ENCODE results near the gene TNFRSF9. TPM values are rescaled to one million over a fixed set of nuclear protein-coding genes. Genes with fewer than 3 reads are reported as not detected.

The TNFRSF9 gene
- total and polyA plus RNA-seq, 2 donors (not counting 3 experiments of a cell fraction or from before 2014, with no cell fraction given) = 0.15 to 0.22 TPM

DNA sequence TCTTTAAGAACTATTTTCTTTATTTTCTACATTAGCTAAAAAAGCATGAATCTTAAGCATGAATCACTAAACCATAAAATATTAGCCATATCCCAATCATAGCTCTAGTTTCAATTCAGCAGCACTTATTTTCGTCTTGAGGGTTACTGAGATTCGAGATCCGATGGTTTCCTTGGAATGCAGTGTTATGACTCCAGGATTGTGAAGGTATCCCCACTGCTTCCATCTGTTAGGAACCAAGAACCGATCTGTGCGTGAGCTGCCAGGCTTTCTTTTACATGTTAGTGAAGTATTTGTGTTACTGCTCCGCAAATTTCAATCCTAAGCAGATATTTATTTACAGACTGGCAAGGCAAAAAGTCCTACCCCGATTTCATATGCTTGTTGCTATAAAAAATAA is 18.8 kb downstream of the TNFRSF9 start:
- no peak overlapping the region for H3K4me2 ChIP-seq (ENCODE audit: insufficient read depth, low read length)

More for the DNA sequence above, 18.8 kb downstream of the TNFRSF9 start:
- no peak for FAIRE-seq
- H3K9ac ChIP-seq (replicated peaks; ENCODE audit: extremely low read depth, insufficient read depth, low read length) = no peak overlapping the region
- H3K27me3 ChIP-seq (ENCODE audit: control insufficient read depth in 2 of 2, insufficient read depth in 2 of 2, low read length in 2 of 2) = peaks cover 2 to 4% of the 10 kb centered on the region in 2 experiments
- H3K9me3 ChIP-seq (replicated peaks; ENCODE audit: control insufficient read depth, insufficient read depth, low read length) = no peaks in the 10 kb centered on the region
- DNase-seq (ENCODE audit: low read depth, low spot score) = no peak
- ChIA-PET POLR2A (no interaction called here), CTCF (interaction anchor here (1.3 kb wide), 1 partner anchor 18 kb away, joined by 4 read pairs; the partner anchor contains the start of gene TNFRSF9)
- H4K20me1 ChIP-seq (replicated peaks; ENCODE audit: control insufficient read depth, extremely low read depth, insufficient read depth, low read length) = no peaks in the 10 kb centered on the region
- H3K79me2 ChIP-seq (ENCODE audit: control insufficient read depth, insufficient read depth, low read length) = no peaks in the 10 kb centered on the region
- H3K4me3 ChIP-seq (replicated peaks in 1 of 3; ENCODE audit: insufficient read depth in 1 of 3, low read depth in 1 of 3, low read length in 3 of 3) = no peak overlapping the region
- no TSS peak for BruUV-seq (replicated peaks)
- no peak overlapping the region for H3K27ac ChIP-seq (ENCODE audit: insufficient read depth, low read depth, low read length)
- H3K4me1 ChIP-seq (ENCODE audit: control insufficient read depth, extremely low read depth, insufficient read depth, low read length) = peaks cover 2% of the 10 kb centered on the region
- intact Hi-C loops (cut with micrococcal nuclease) = no loop called here
- TF ChIP-seq FOS (IDR thresholded peaks at IDR 0.05; ENCODE audit: borderline replicate concordance, insufficient read depth, low read length) = no peak
- TF ChIP-seq JUN (IDR thresholded peaks at IDR 0.05; ENCODE audit: borderline replicate concordance, insufficient read depth, insufficient read length, low read depth) = no peak
- TF ChIP-seq, protein P1, sequence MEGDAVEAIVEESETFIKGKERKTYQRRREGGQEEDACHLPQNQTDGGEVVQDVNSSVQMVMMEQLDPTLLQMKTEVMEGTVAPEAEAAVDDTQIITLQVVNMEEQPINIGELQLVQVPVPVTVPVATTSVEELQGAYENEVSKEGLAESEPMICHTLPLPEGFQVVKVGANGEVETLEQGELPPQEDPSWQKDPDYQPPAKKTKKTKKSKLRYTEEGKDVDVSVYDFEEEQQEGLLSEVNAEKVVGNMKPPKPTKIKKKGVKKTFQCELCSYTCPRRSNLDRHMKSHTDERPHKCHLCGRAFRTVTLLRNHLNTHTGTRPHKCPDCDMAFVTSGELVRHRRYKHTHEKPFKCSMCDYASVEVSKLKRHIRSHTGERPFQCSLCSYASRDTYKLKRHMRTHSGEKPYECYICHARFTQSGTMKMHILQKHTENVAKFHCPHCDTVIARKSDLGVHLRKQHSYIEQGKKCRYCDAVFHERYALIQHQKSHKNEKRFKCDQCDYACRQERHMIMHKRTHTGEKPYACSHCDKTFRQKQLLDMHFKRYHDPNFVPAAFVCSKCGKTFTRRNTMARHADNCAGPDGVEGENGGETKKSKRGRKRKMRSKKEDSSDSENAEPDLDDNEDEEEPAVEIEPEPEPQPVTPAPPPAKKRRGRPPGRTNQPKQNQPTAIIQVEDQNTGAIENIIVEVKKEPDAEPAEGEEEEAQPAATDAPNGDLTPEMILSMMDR (IDR thresholded peaks at IDR 0.05; ENCODE audit: extremely low read depth in 1 of 2, insufficient read depth in 1 of 2, low read depth in 1 of 2, low read length in 2 of 2) = no peak
- TF ChIP-seq, protein P2, sequence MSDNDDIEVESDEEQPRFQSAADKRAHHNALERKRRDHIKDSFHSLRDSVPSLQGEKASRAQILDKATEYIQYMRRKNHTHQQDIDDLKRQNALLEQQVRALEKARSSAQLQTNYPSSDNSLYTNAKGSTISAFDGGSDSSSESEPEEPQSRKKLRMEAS (IDR thresholded peaks at IDR 0.05; ENCODE audit: insufficient read depth, insufficient read length) = no peak
- TF ChIP-seq POLR2AphosphoS5 (IDR thresholded peaks at IDR 0.05; ENCODE audit: insufficient read depth, low read depth, low read length) = no peak
- no peak for TF ChIP-seq MYC (IDR thresholded peaks at IDR 0.05; ENCODE audit: low read depth, low read length)
- no peak for TF ChIP-seq GATA2 (IDR thresholded peaks at IDR 0.05; ENCODE audit: insufficient read depth, insufficient read length, low read depth, low read length)
- no peak for TF ChIP-seq POLR2A (IDR thresholded peaks at IDR 0.05; ENCODE audit: low read depth, low read length)
- dilution Hi-C loops (cut with MboI; ENCODE audit: extremely low pct_ligation_motif_present, low sequenced_read_pairs) = no loop called here
- H3K9me1 ChIP-seq (replicated peaks; ENCODE audit: control insufficient read depth, extremely low read depth, insufficient read depth, low read length) = no peaks in the 10 kb centered on the region
- H3K36me3 ChIP-seq (ENCODE audit: control insufficient read depth in 2 of 2, extremely low read depth in 1 of 2, insufficient read depth in 2 of 2, low read length in 2 of 2) = no peaks in the 10 kb centered on the region
- no peak overlapping the region for H2AFZ ChIP-seq (ENCODE audit: low read depth, low read length)
